Activated B cell treated with CpG ODN at 0.5 μM for 24 hours (primary cell): ENCODE measurements around the gene ZSCAN21. TPM values are rescaled to one million over a fixed set of nuclear protein-coding genes. Genes with fewer than 3 reads are reported as not detected.
A peak's percentile ranks its signal among the peaks of the same experiment; 100 is the strongest.

Experiments
- ATAC-seq: fragments of 200-7000 bp; cut with Tn5 transposase; one replicate; pipeline ENCODE4 v1.10.0; 2021; ENCODE audit warnings: low read depth, mild to moderate bottlenecking, moderate library complexity
- CTCF ChIA-PET: fragments of 350-600 bp; sonication (Branson Sonifier 250); formaldehyde crosslinking; loops from one replicate; lab custom pipeline; 2021; ENCODE audit warnings: antibody characterized with exemption; lab: Charles Lee
- POLR2A ChIA-PET: fragments of 350-600 bp; sonication (Branson Sonifier 250); formaldehyde crosslinking; loops from one replicate; lab custom pipeline; 2021; ENCODE audit warnings: antibody characterized with exemption; lab: Charles Lee
- DNase-seq: peaks from one replicate; pipeline ENCODE4 v3.0.0; 2022
- H3K27ac Mint-ChIP-seq: one replicate; pipeline ENCODE4 v1.8.0; 2020; ENCODE audit warnings: mixed read lengths
- H3K27me3 Mint-ChIP-seq: one replicate; pipeline ENCODE4 v1.8.0; 2021; ENCODE audit warnings: mixed read lengths
- H3K36me3 Mint-ChIP-seq: one replicate; pipeline ENCODE4 v1.8.0; 2021; ENCODE audit warnings: low read depth, mixed read lengths
- H3K4me1 Mint-ChIP-seq: one replicate; pipeline ENCODE4 v1.8.0; 2021; ENCODE audit warnings: mixed read lengths
- H3K4me3 Mint-ChIP-seq: one replicate; pipeline ENCODE4 v1.8.0; 2020; ENCODE audit warnings: mild to moderate bottlenecking, mixed read lengths
- H3K9me3 Mint-ChIP-seq: one replicate; pipeline ENCODE4 v1.8.0; 2020; ENCODE audit warnings: mixed read lengths
- CTCF ChIP-seq: fragments of 200-600 bp; IDR thresholded peaks from one replicate; pipeline ENCODE4 v1.8.0; 2022; ENCODE audit warnings: antibody characterized with exemption, mild to moderate bottlenecking
- intact Hi-C: fragments of 100-400 bp; cut with micrococcal nuclease; formaldehyde crosslinking; loops from one replicate; pipeline ENCODE4 v1.15.1; 2024
- total RNA-seq: library from RNA; stranded (reverse); gene quantifications from 2 replicates; pipeline ENCODE4 v1.2.3, GENCODE V29; 2022

ZSCAN21 gene
- total RNA-seq, 1 donor from 2014 or later, result 11.3 TPM

GRCh38 chr7:100027197-100027596, 22.4 kb upstream of the ZSCAN21 start:
- no peak overlapping the region for H3K4me3 Mint-ChIP-seq
- H3K27ac Mint-ChIP-seq, result no peak overlapping the region
- TF ChIP-seq CTCF, result no peak
- H3K9me3 Mint-ChIP-seq, result no peaks in the 10 kb centered on the region
- ChIA-PET POLR2A (interaction anchor here (1.1 to 1.2 kb wide), 2 partner anchors 23 to 55 kb away, joined by 3 read pairs; no protein-coding TSS in a partner anchor), CTCF (no interaction called here)
- intact Hi-C loops, result no loop called here
- no peak for DNase-seq
- H3K36me3 Mint-ChIP-seq, result peaks cover 75% of the 10 kb centered on the region
- ATAC-seq, result no peak
- H3K4me1 Mint-ChIP-seq, result peaks cover 5% of the 10 kb centered on the region
- no peaks in the 10 kb centered on the region for H3K27me3 Mint-ChIP-seq

GRCh38 chr7:100029596-100029995, 20.0 kb upstream of the ZSCAN21 start:
- H3K27me3 Mint-ChIP-seq, result no peaks in the 10 kb centered on the region
- intact Hi-C loops, result no loop called here
- TF ChIP-seq CTCF, result no peak
- DNase-seq (no peak), ATAC-seq (no peak)
- POLR2A ChIA-PET, result interaction anchor here (0.6 kb wide), 1 partner anchor 30 kb away, joined by 4 read pairs; no protein-coding TSS in a partner anchor
- H3K27ac Mint-ChIP-seq, result peak overlapping the region; percentile 20
- no peak overlapping the region for H3K4me3 Mint-ChIP-seq
- peaks cover 74% of the 10 kb centered on the region for H3K36me3 Mint-ChIP-seq
- peaks cover 5% of the 10 kb centered on the region for H3K4me1 Mint-ChIP-seq
- CTCF ChIA-PET, result interaction anchor here (0.7 to 1.1 kb wide), 2 partner anchors 103 to 1024 kb away, joined by 3 to 4 read pairs; no protein-coding TSS in a partner anchor
- no peaks in the 10 kb centered on the region for H3K9me3 Mint-ChIP-seq

GRCh38 chr7:100033526-100033925, 16.0 kb upstream of the ZSCAN21 start:
- H3K4me3 Mint-ChIP-seq, result no peak overlapping the region
- H3K27ac Mint-ChIP-seq, result no peak overlapping the region
- ChIA-PET POLR2A (no interaction called here), CTCF (no interaction called here)
- intact Hi-C loops, result no loop called here
- H3K27me3 Mint-ChIP-seq, result no peaks in the 10 kb centered on the region
- H3K9me3 Mint-ChIP-seq, result no peaks in the 10 kb centered on the region
- ATAC-seq (no peak), DNase-seq (no peak)
- H3K36me3 Mint-ChIP-seq, result peaks cover 76% of the 10 kb centered on the region
- TF ChIP-seq CTCF, result no peak
- H3K4me1 Mint-ChIP-seq, result no peaks in the 10 kb centered on the region

- DNase-seq, result no peak
- H3K36me3 Mint-ChIP-seq, result peaks cover 68% of the 10 kb centered on the region
- no peak for TF ChIP-seq CTCF
- intact Hi-C loops, result no loop called here
- ChIA-PET POLR2A (interaction anchor here (0.6 kb wide), 1 partner anchor 19 kb away, joined by 8 read pairs; no protein-coding TSS in a partner anchor), CTCF (no interaction called here)
- no peak overlapping the region for H3K4me3 Mint-ChIP-seq
- no peak for ATAC-seq
- no peaks in the 10 kb centered on the region for H3K9me3 Mint-ChIP-seq
- H3K4me1 Mint-ChIP-seq, result no peaks in the 10 kb centered on the region
- no peak overlapping the region for H3K27ac Mint-ChIP-seq
- H3K27me3 Mint-ChIP-seq, result no peaks in the 10 kb centered on the region
Measured at GRCh38 chr7:100034871-100035510, 14.6 kb upstream of the ZSCAN21 start.

GRCh38 chr7:100035876-100036275, 13.7 kb upstream of the ZSCAN21 start:
- intact Hi-C loops, result no loop called here
- POLR2A ChIA-PET, result interaction anchor here (0.6 kb wide), 1 partner anchor 18 kb away, joined by 8 read pairs; no protein-coding TSS in a partner anchor
- H3K36me3 Mint-ChIP-seq, result peaks cover 60% of the 10 kb centered on the region
- CTCF ChIA-PET, result no interaction called here
- peaks cover 4% of the 10 kb centered on the region for H3K4me1 Mint-ChIP-seq
- no peak for ATAC-seq
- no peak for TF ChIP-seq CTCF
- no peak overlapping the region for H3K4me3 Mint-ChIP-seq
- no peak for DNase-seq
- no peaks in the 10 kb centered on the region for H3K9me3 Mint-ChIP-seq
- no peaks in the 10 kb centered on the region for H3K27me3 Mint-ChIP-seq
- H3K27ac Mint-ChIP-seq, result no peak overlapping the region
